HEK293 (cell line): ENCODE results near the gene NR4A3.

Experiments used
- AEBP2 ChIP-seq: fragments of 450-650 bp; formaldehyde crosslinking; IDR thresholded peaks from 2 replicates; pipeline ENCODE4 v1.5.1; 2016; ENCODE audit warnings: missing biosample characterization, missing genetic modification characterization, borderline replicate concordance
- ATF2 ChIP-seq: fragments of 450-650 bp; formaldehyde crosslinking; IDR thresholded peaks from 2 replicates; pipeline ENCODE4 v1.5.1; 2016; ENCODE audit warnings: missing biosample characterization, missing genetic modification characterization, low read depth
- GLI2 ChIP-seq: fragments of 450-650 bp; formaldehyde crosslinking; IDR thresholded peaks from 2 replicates; pipeline ENCODE4; 2017; ENCODE audit warnings: missing biosample characterization, missing genetic modification characterization, low read depth, borderline replicate concordance
- HOXA7 ChIP-seq: sonication (generic); formaldehyde crosslinking; IDR thresholded peaks from 2 replicates; pipeline ENCODE4 v1.8.1; 2022; ENCODE audit warnings: missing genetic modification reagents, borderline replicate concordance
- KLF9 ChIP-seq: fragments of 450-650 bp; formaldehyde crosslinking; IDR thresholded peaks from 2 replicates; pipeline ENCODE4 v1.5.1; 2016; ENCODE audit warnings: missing biosample characterization, missing genetic modification characterization, low read depth
- PRDM1 ChIP-seq: fragments of 450-650 bp; formaldehyde crosslinking; IDR thresholded peaks from 2 replicates; pipeline ENCODE4; 2016; ENCODE audit warnings: missing biosample characterization, missing genetic modification characterization
- REST ChIP-seq: fragments of 450-650 bp; formaldehyde crosslinking; IDR thresholded peaks from 2 replicates; pipeline ENCODE4 v1.5.1; 2016; ENCODE audit warnings: missing biosample characterization, missing genetic modification characterization
- SALL2 ChIP-seq: fragments of 450-650 bp; formaldehyde crosslinking; IDR thresholded peaks from 2 replicates; pipeline ENCODE4 v1.5.0; 2017; ENCODE audit warnings: missing biosample characterization, mild to moderate bottlenecking, missing genetic modification characterization, borderline replicate concordance
- SP2 ChIP-seq: fragments of 450-650 bp; formaldehyde crosslinking; IDR thresholded peaks from 2 replicates; pipeline ENCODE4 v1.5.1; 2016; ENCODE audit warnings: missing biosample characterization, missing genetic modification characterization
- SP3 ChIP-seq: fragments of 450-650 bp; formaldehyde crosslinking; IDR thresholded peaks from 2 replicates; pipeline ENCODE4 v1.5.1; 2016; ENCODE audit warnings: missing biosample characterization, missing genetic modification characterization
- YY1 ChIP-seq: fragments of 450-650 bp; formaldehyde crosslinking; IDR thresholded peaks from 2 replicates; pipeline ENCODE4 v1.5.1; 2018; ENCODE audit warnings: missing biosample characterization, missing genetic modification characterization
- ZBTB21 ChIP-seq: fragments of 450-650 bp; formaldehyde crosslinking; IDR thresholded peaks from 2 replicates; pipeline ENCODE4 v1.5.1; 2017; ENCODE audit warnings: missing biosample characterization, missing genetic modification characterization
- ZBTB44 ChIP-seq: fragments of 450-650 bp; IDR thresholded peaks from 2 replicates; pipeline ENCODE4 v1.5.1; 2018; ENCODE audit warnings: missing biosample characterization, mild to moderate bottlenecking, missing genetic modification characterization
- ZFP37 ChIP-seq: fragments of 450-650 bp; formaldehyde crosslinking; IDR thresholded peaks from 2 replicates; pipeline ENCODE4 v1.5.1; 2016; ENCODE audit warnings: missing biosample characterization, missing genetic modification characterization
- ZIC2 ChIP-seq: fragments of 450-650 bp; formaldehyde crosslinking; IDR thresholded peaks from 2 replicates; pipeline ENCODE4 v1.5.1; 2016; ENCODE audit warnings: missing biosample characterization, missing genetic modification characterization
- ZNF169 ChIP-seq: fragments of 450-650 bp; formaldehyde crosslinking; IDR thresholded peaks from 2 replicates; pipeline ENCODE4 v1.5.1; 2016; ENCODE audit warnings: missing biosample characterization, missing genetic modification characterization
- ZNF23 ChIP-seq: fragments of 450-650 bp; formaldehyde crosslinking; IDR thresholded peaks from 2 replicates; pipeline ENCODE4 v1.5.1; 2016; ENCODE audit warnings: missing biosample characterization, missing genetic modification characterization, borderline replicate concordance
- ZNF26 ChIP-seq: fragments of 450-650 bp; formaldehyde crosslinking; IDR thresholded peaks from 2 replicates; pipeline ENCODE4 v1.5.1; 2016; ENCODE audit warnings: missing biosample characterization, missing genetic modification characterization
- ZNF335 ChIP-seq: fragments of 450-650 bp; formaldehyde crosslinking; conservative IDR thresholded peaks from 2 replicates; pipeline ENCODE4 v1.5.1; 2016; ENCODE audit warnings: missing biosample characterization, missing genetic modification characterization
- ZNF433 ChIP-seq: fragments of 450-650 bp; formaldehyde crosslinking; IDR thresholded peaks from 2 replicates; pipeline ENCODE4 v1.5.1; 2016; ENCODE audit warnings: missing biosample characterization, missing genetic modification characterization, low read depth
- ZNF473 ChIP-seq: fragments of 450-650 bp; formaldehyde crosslinking; IDR thresholded peaks from 2 replicates; pipeline ENCODE4 v1.5.1; 2017; ENCODE audit warnings: missing biosample characterization, missing genetic modification characterization
- ZNF518A ChIP-seq: fragments of 450-650 bp; formaldehyde crosslinking; conservative IDR thresholded peaks from 2 replicates; pipeline ENCODE4 v1.5.1; 2016; ENCODE audit warnings: low read depth, missing biosample characterization, missing genetic modification characterization
- ZNF548 ChIP-seq: fragments of 450-650 bp; formaldehyde crosslinking; IDR thresholded peaks from 2 replicates; pipeline ENCODE4 v1.5.1; 2016; ENCODE audit warnings: missing biosample characterization, missing genetic modification characterization
- ZNF555 ChIP-seq: fragments of 450-650 bp; formaldehyde crosslinking; conservative IDR thresholded peaks from 2 replicates; pipeline ENCODE4 v1.5.1; 2017; ENCODE audit warnings: missing biosample characterization, mild to moderate bottlenecking, missing genetic modification characterization, inconsistent platforms
- ZNF660 ChIP-seq: fragments of 450-650 bp; IDR thresholded peaks from 2 replicates; pipeline ENCODE4 v1.5.1; 2018; ENCODE audit warnings: missing biosample characterization, mild to moderate bottlenecking, missing genetic modification characterization

NR4A3 gene

GRCh38 chr9:99819123-99819855 is 2.4 kb upstream of the NR4A3 start (continued):
- no peak for TF ChIP-seq GLI2 (tag by site-specific recombination)
- TF ChIP-seq SALL2 (tag by site-specific recombination), result no peak
- TF ChIP-seq ZNF433, result no peak
- no peak for TF ChIP-seq ZNF23 (tag by site-specific recombination)
- TF ChIP-seq ZIC2 (tag by site-specific recombination), result no peak; the same call in 1 of the 2 replicates
- TF ChIP-seq ZNF26 (tag by site-specific recombination), result no peak
- TF ChIP-seq SP2 (tag by site-specific recombination), result peak; percentile 70
- TF ChIP-seq AEBP2 (tag by site-specific recombination), result no peak
- TF ChIP-seq YY1 (tag by site-specific recombination), result peak; percentile 80
- TF ChIP-seq PRDM1 (tag by site-specific recombination), result no peak
- TF ChIP-seq ZNF169 (tag by site-specific recombination), result no peak
- no peak for TF ChIP-seq REST (tag by site-specific recombination)
- 0 out of 2 replicates have a peak, but pooled peaks have one; percentile 54 for TF ChIP-seq ZBTB44
- no peak for TF ChIP-seq ZNF473 (tag by site-specific recombination)
- TF ChIP-seq ZFP37 (tag by site-specific recombination), result peak; percentile 73
- no peak for TF ChIP-seq ZNF548 (tag by site-specific recombination)
- peak; percentile 90 for TF ChIP-seq ZNF335 (tag by site-specific recombination)
- 0 out of 2 replicates have a peak, but pooled peaks have one; percentile 58 for TF ChIP-seq ZNF660 (tag by site-specific recombination)
- TF ChIP-seq KLF9 (tag by site-specific recombination), result peak; percentile 78
- TF ChIP-seq SP3 (tag by site-specific recombination), result peak; percentile 69
- no peak for TF ChIP-seq ATF2
- TF ChIP-seq ZNF518A (tag by site-specific recombination), result no peak
- TF ChIP-seq HOXA7, result no peak
- TF ChIP-seq ZNF555, result no peak
- peak; percentile 21; the same call in 1 of the 2 replicates for TF ChIP-seq ZBTB21 (tag by site-specific recombination)
